CD14-positive monocyte (primary cell): ENCODE measurements around the gene ZNF687. TPM values are rescaled to one million over a fixed set of nuclear protein-coding genes. Genes with fewer than 3 reads are reported as not detected.
A peak's percentile ranks its signal among the peaks of the same experiment; 100 is the strongest.

Experiments used
- DNase-seq, 3 donors: peaks; one replicate each; pipeline ENCODE4 v3.0.0-alpha.2; 2011 to 2022
- H2AFZ ChIP-seq: 2 replicates; pipeline ENCODE4 v1.6.0; 2012; ENCODE audit warnings: mild to moderate bottlenecking, low read depth, low read length, inconsistent platforms; ENCODE audit not compliant: insufficient read depth, poor library complexity, severe bottlenecking
- H3K27ac ChIP-seq, 2 donors: 1 replicate in 1 of 2; 2 replicates in 1 of 2; pipeline ENCODE4 v1.5.1; 2012 to 2013; ENCODE audit warnings: low read length in 2 of 2, control low read depth in 1 of 2, inconsistent platforms in 1 of 2, low read depth in 1 of 2, mild to moderate bottlenecking in 1 of 2
- H3K27me3 ChIP-seq, 2 donors: one replicate each; pipeline versions ENCODE4 v1.6.0 to v1.6.1; 2011 to 2013; ENCODE audit warnings: low read length in 2 of 2; ENCODE audit not compliant: control insufficient read depth in 2 of 2, insufficient read depth in 2 of 2
- H3K36me3 ChIP-seq, 2 donors: replicated peaks in 1 of 2; 1 replicate in 1 of 2; 2 replicates in 1 of 2; pipeline versions ENCODE4 v1.5.1 to v1.6.1; 2012 to 2013; ENCODE audit warnings: low read length in 2 of 2, control low read depth in 1 of 2, inconsistent platforms in 1 of 2, mild to moderate bottlenecking in 1 of 2; ENCODE audit not compliant: insufficient read depth in 2 of 2, control insufficient read depth in 1 of 2
- H3K4me1 ChIP-seq, 2 donors: 1 replicate in 1 of 2; 2 replicates in 1 of 2; pipeline versions ENCODE4 v1.5.1 to v1.6.1; 2012 to 2013; ENCODE audit warnings: low read length in 2 of 2, control low read depth in 1 of 2, inconsistent platforms in 1 of 2, mild to moderate bottlenecking in 1 of 2, moderate library complexity in 1 of 2; ENCODE audit not compliant: insufficient read depth in 2 of 2, control insufficient read depth in 1 of 2
- H3K4me2 ChIP-seq: replicated peaks from 2 replicates; pipeline ENCODE3; 2012; ENCODE audit warnings: low read length, moderate library complexity, mild to moderate bottlenecking; ENCODE audit not compliant: poor library complexity, severe bottlenecking; ENCODE audit errors: extremely low read depth
- H3K4me3 ChIP-seq, 3 experiments: fragments of 200-600 bp in 1 of 3; sonication (generic) in 1 of 3; replicated peaks in 1 of 3; 1 replicate in 2 of 3; 2 replicates in 1 of 3; pipeline ENCODE4 v1.5.1; 2011 to 2013; ENCODE audit warnings: low read length in 3 of 3, mild to moderate bottlenecking in 3 of 3, control low read depth in 2 of 3, low read depth in 2 of 3, inconsistent platforms in 1 of 3, moderate library complexity in 1 of 3
- H3K79me2 ChIP-seq: 2 replicates; pipeline ENCODE4 v1.6.0; 2012; ENCODE audit warnings: mild to moderate bottlenecking, control low read depth, inconsistent platforms, low read length, moderate library complexity; ENCODE audit not compliant: insufficient read depth
- H3K9ac ChIP-seq: 2 replicates; pipeline ENCODE4 v1.6.0; 2017; ENCODE audit warnings: low read length, mild to moderate bottlenecking; ENCODE audit not compliant: insufficient read depth, poor library complexity, severe bottlenecking
- H3K9me3 ChIP-seq, 2 donors: replicated peaks in 1 of 2; 1 replicate in 1 of 2; 2 replicates in 1 of 2; pipeline versions ENCODE4 v1.5.1 to v1.6.1; 2012 to 2013; ENCODE audit warnings: low read length in 2 of 2, control low read depth in 1 of 2; ENCODE audit not compliant: control insufficient read depth in 1 of 2, insufficient read depth in 1 of 2
- H4K20me1 ChIP-seq: 2 replicates; pipeline ENCODE4 v1.6.0; 2012; ENCODE audit warnings: mild to moderate bottlenecking, low read length, control low read depth, moderate library complexity; ENCODE audit not compliant: insufficient read depth
- H3K27ac Mint-ChIP-seq, 7 donors: one replicate each; pipeline ENCODE4 v1.8.0; 2020; ENCODE audit warnings: mild to moderate bottlenecking in 7 of 7, mixed read lengths in 7 of 7, moderate library complexity in 6 of 7, inconsistent platforms in 2 of 7
- H3K27me3 Mint-ChIP-seq, 3 donors: one replicate each; pipeline ENCODE4 v1.8.0; 2021 to 2022; ENCODE audit warnings: low read depth in 3 of 3, mild to moderate bottlenecking in 3 of 3, mixed read lengths in 3 of 3, moderate library complexity in 3 of 3, inconsistent platforms in 1 of 3
- H3K36me3 Mint-ChIP-seq, 2 donors: one replicate each; pipeline ENCODE4 v1.8.0; 2020; ENCODE audit warnings: mixed read lengths in 2 of 2, inconsistent platforms in 1 of 2, mild to moderate bottlenecking in 1 of 2
- H3K4me1 Mint-ChIP-seq: one replicate; pipeline ENCODE4 v1.8.0; 2020; ENCODE audit warnings: mild to moderate bottlenecking, mixed read lengths
- H3K4me3 Mint-ChIP-seq, 2 donors: one replicate each; pipeline ENCODE4 v1.8.0; 2020; ENCODE audit warnings: mild to moderate bottlenecking in 2 of 2, mixed read lengths in 2 of 2, moderate library complexity in 1 of 2
- H3K9me3 Mint-ChIP-seq, 7 donors: one replicate each; pipeline ENCODE4 v1.8.0; 2020 to 2022; ENCODE audit warnings: mixed read lengths in 7 of 7, mild to moderate bottlenecking in 6 of 7, moderate library complexity in 6 of 7, inconsistent platforms in 2 of 7
- WGBS: methylation state at CpG from one replicate; pipeline ENCODE4 v1.1.5; 2013; ENCODE audit warnings: missing lambda C conversion rate; ENCODE audit not compliant: insufficient coverage; 5-methylcytosine and 5-hydroxymethylcytosine counted together
- intact Hi-C, 2 donors: fragments of 100-400 bp; cut with micrococcal nuclease; formaldehyde crosslinking; loops; one replicate each; pipeline versions ENCODE4 v1.15.0 to v1.15.1; 2023
- polyA plus RNA-seq, 3 donors: library from polyadenylated mRNA; depleted of rRNA in 1 of 3; unstranded in 2 of 3; stranded (reverse) in 1 of 3; fragments of 300-500 nt in 2 of 3; fragments of >200 nt in 1 of 3; fragmentation: Illumina TruSeq in 2 of 3; gene quantifications; 1 replicate in 2 of 3; 2 replicates in 1 of 3; pipeline ENCODE4 v1.2.3, GENCODE V29; 2012 to 2021
- TF ChIP-seq, protein P1 (sequence below): fragments of 200-600 bp; IDR thresholded peaks from one replicate; pipeline ENCODE4 v1.8.0; 2022; ENCODE audit warnings: antibody characterized with exemption, mild to moderate bottlenecking

ZNF687 gene
- polyA plus RNA-seq, 3 donors: 1.3 to 26.5 (median 1.8) TPM

GRCh38 chr1:151309811-151310323, 27.8 kb downstream of the ZNF687 start:
- H3K79me2 ChIP-seq: peaks cover 57% of the 10 kb centered on the region
- H2AFZ ChIP-seq: no peak overlapping the region
- peaks cover 18% of the 10 kb centered on the region in 2 donors for H3K4me1 ChIP-seq
- peaks cover 67% of the 10 kb centered on the region for H4K20me1 ChIP-seq
- H3K27ac ChIP-seq: peak overlapping the region in 1 of 2 donors; percentile 93
- peaks cover 0 to 2% (median 0%) of the 10 kb centered on the region in 3 donors for H3K27me3 Mint-ChIP-seq
- TF ChIP-seq, protein P1, sequence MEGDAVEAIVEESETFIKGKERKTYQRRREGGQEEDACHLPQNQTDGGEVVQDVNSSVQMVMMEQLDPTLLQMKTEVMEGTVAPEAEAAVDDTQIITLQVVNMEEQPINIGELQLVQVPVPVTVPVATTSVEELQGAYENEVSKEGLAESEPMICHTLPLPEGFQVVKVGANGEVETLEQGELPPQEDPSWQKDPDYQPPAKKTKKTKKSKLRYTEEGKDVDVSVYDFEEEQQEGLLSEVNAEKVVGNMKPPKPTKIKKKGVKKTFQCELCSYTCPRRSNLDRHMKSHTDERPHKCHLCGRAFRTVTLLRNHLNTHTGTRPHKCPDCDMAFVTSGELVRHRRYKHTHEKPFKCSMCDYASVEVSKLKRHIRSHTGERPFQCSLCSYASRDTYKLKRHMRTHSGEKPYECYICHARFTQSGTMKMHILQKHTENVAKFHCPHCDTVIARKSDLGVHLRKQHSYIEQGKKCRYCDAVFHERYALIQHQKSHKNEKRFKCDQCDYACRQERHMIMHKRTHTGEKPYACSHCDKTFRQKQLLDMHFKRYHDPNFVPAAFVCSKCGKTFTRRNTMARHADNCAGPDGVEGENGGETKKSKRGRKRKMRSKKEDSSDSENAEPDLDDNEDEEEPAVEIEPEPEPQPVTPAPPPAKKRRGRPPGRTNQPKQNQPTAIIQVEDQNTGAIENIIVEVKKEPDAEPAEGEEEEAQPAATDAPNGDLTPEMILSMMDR: no peak
- H3K36me3 Mint-ChIP-seq: peaks cover 90 to 96% of the 10 kb centered on the region in 2 donors
- no peak overlapping the region for H3K4me2 ChIP-seq
- DNase-seq: no peak
- peaks cover 97 to 98% of the 10 kb centered on the region in 2 donors for H3K36me3 ChIP-seq
- WGBS: 93% methylated on average over 5 of the region's 7 CpGs
- no peaks in the 10 kb centered on the region for H3K9me3 ChIP-seq
- no peak overlapping the region for H3K4me3 Mint-ChIP-seq
- H3K9me3 Mint-ChIP-seq: peaks cover 0 to 2% (median 0%) of the 10 kb centered on the region in 7 donors
- H3K4me3 ChIP-seq: no peak overlapping the region
- H3K9ac ChIP-seq: no peak overlapping the region
- intact Hi-C loops: loop anchor here in 1 of 2 donors (2.0 kb wide), 1 partner anchor 17 kb away; the partner anchor contains the start of gene PI4KB
- peak overlapping the region in 5 of 7 donors; percentile 65 to 98 (median 88) for H3K27ac Mint-ChIP-seq
- peaks cover 24% of the 10 kb centered on the region for H3K4me1 Mint-ChIP-seq
- H3K27me3 ChIP-seq: no peaks in the 10 kb centered on the region

DNA sequence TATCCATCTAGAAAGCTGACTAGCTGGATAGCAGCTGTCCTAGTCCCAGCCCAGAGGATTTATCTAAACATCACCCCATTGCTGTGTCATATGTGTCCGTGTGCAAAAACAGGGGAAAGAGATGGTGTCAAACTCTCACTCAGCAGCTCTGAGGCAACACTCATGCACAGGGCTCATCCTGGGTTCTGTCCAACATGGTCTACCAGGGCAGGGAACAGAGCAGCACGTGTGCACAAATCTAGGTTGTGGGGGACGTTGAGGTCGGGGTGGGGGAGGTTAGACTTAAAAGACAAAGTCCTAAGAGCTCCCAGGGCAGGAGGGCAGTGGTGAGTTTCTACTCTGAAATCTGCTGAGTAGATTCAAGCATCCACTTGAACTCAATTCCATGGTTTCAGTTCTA, 28.9 kb downstream of the ZNF687 start:
- no peak overlapping the region for H3K4me2 ChIP-seq
- peaks cover 66% of the 10 kb centered on the region for H3K79me2 ChIP-seq
- Mint-ChIP-seq H3K36me3 (peaks cover 90 to 96% of the 10 kb centered on the region in 2 donors), H3K4me3 (peak overlapping the region in 1 of 2 donors; percentile 31), H3K27me3 (peaks cover 0 to 2% (median 0%) of the 10 kb centered on the region in 3 donors), H3K4me1 (peaks cover 24% of the 10 kb centered on the region), H3K27ac (peak overlapping the region; percentile 88 to 99 (median 97)), H3K9me3 (peaks cover 0 to 5% (median 0%) of the 10 kb centered on the region in 7 donors)
- H3K36me3 ChIP-seq: peaks cover 97 to 98% of the 10 kb centered on the region in 2 donors
- peak overlapping the region; percentile 58 for H3K9ac ChIP-seq
- no peaks in the 10 kb centered on the region for H3K9me3 ChIP-seq
- intact Hi-C loops: loop anchor here in 1 of 2 donors (2.0 kb wide), 1 partner anchor 16 kb away; the partner anchor contains the start of gene PI4KB
- TF ChIP-seq, protein P1: no peak
- peak overlapping the region; percentile 50 to 93 for H3K27ac ChIP-seq
- no peak overlapping the region for H2AFZ ChIP-seq
- peaks cover 18% of the 10 kb centered on the region in 2 donors for H3K4me1 ChIP-seq
- WGBS: 100% methylated on average over 1 of the region's 4 CpGs
- DNase-seq: peak in 1 of 3 donors; percentile 13
- no peak overlapping the region for H3K4me3 ChIP-seq
- peaks cover 78% of the 10 kb centered on the region for H4K20me1 ChIP-seq
- H3K27me3 ChIP-seq: no peaks in the 10 kb centered on the region
